ENCODE results near the gene DUSP15. TPM values are rescaled to one million over a fixed set of nuclear protein-coding genes. Genes with fewer than 3 reads are reported as not detected.

The DUSP15 gene
- total RNA-seq, 1 donor from 2014 or later, result 2.8 TPM

DNA sequence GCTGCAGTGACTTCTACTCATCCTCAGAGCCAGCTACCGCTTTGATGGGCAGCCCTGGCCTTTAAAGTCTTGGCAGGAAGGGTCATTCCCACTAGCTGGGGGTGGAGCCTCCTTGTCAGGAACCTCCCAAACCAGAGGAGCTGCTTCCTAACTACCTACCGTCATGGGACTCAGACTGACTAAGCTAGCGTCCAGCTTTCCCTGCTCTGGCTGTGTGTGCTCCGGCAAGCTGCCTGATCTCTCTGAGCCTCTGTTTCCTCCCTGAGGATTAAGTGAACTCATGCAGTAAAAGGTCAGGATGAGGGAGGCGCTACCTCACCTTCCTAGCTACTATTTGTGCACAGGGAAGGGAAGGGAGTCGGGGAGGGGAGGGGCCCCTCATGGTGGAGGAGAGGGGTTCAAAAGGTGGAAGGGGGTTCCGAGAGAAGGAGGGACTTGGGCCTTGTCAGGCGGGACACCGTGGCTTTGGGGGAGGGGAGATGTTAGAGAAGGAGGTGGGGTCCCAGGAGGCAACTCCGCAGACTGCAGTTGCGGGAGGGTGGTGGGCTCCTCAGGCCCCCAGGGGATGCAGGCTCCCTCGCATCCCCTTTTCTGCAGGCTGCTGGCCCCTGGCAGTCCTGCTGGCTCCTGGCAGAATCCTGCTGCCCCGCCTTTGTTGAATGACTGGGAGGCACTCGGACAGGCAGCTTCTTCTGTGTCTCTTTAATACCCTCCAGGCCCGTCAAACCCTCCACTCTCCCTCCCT, 9.8 kb downstream of the DUSP15 start:
- no peak for DNase-seq (ENCODE audit: low spot score)

DNA sequence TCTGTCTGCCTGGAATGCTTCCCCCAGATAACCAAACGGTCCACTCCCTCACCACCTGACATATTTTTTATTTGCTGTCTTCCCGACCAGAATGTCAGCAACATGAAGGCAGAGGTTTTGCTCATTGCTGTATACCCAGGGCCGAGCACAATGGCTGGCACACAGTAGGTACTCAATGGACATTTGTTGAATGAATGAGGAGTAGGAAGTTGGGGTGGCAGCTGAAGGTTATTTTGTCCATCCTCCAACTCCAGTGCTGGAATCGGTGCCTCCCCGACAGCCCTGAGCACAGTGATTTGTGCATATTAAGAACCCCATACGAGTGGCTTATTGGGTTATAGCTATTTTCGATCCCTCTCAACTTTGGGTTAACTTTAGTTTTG, 10.3 kb downstream of the DUSP15 start:
- no peak for DNase-seq (ENCODE audit: low spot score)

DNA sequence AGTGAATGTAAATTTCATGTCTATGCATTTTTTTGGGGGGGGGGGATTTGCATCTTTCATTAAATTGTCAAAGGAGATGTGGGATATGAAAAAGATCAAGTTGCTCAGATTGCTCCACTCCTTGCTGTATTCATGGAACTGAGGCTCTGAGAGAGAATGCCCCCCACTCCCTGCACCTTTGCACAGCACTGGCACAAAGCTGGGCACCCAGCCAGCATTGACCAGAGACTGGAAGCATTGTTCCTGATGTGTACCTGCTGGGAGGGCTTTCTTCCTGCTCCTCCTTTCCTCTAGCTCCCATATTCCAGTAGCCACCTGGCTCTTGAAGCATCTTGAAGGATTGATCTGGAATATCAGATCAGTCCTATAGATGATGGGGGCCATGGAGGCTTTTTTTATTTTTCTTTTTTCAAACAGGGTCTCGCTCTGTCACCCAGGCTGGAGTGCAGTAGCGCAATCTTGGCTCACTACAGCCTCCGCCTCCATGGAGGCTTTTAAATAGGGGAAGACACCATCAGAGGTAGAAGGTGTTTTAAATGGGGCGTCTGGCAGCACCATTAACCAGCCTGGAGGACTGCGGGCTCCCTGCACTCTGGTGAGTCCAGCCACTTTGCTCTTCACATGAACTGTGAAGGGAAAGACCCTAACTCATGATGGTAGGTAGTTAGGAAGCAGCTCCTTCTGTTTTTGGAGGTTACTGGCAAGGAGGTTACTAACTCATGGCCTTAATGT, 10.9 kb downstream of the DUSP15 start:
- DNase-seq (ENCODE audit: low spot score), result no peak

DNA sequence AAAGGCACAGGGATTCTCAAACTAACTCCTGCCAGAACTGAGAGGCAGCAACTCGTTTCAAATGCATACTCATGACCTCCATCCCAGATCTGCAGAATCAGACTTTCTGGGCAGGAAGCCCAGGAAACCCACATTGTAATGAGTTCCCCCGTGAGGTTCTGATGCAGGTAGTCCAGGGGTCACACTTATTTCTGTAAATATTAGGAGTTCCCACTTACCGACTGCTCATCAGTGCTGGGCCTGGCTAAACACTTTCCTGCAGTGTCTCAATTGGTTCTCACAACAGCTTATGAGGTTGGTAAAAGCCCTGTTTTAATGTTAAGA, 11.6 kb downstream of the DUSP15 start:
- no peak for DNase-seq (ENCODE audit: low spot score)

DNA sequence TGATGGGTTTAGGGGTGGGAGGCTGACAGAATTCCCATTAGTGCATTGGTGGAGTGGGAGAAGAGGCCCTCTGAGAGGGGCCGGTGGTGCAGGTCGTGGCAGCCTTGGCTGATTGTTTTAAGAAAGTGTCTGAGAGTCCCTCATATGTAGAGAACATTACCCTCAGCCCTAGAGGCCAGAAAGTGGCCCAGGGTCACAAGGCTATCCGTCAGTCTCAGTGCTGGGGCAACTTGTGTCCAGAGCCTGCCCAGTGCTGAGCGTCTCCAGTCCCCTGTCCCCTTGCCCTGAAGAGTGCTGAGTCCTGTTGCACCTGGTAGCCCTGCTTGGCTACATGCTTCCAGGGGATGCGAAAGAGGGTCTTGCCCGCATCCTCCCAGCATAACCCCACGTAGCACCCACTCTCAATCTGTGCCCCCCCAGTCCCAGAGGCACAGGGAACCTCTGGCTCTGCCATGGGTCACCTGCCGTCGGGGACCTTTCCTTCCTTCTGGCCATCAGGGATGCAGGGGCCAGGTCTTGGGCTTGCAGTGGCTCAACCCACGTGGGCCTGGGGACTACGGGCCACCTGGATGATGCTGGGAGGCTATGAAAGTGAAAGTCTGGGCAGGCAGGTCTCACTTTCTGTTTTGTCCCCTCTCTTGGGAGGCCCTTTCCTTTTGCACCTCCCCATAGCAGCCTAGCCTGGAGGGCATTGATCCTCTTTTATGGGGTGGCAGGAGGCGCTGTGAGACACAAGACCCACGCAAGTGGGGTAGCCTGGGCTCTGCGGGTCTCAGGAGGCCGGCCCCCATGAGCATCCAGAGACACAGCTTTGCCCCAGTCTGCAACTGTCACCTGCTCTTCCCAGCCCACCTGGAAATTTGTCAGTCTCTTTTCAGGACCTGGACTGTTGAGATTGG, 12.2 kb downstream of the DUSP15 start:
- no peak for DNase-seq (ENCODE audit: low spot score)

DNA sequence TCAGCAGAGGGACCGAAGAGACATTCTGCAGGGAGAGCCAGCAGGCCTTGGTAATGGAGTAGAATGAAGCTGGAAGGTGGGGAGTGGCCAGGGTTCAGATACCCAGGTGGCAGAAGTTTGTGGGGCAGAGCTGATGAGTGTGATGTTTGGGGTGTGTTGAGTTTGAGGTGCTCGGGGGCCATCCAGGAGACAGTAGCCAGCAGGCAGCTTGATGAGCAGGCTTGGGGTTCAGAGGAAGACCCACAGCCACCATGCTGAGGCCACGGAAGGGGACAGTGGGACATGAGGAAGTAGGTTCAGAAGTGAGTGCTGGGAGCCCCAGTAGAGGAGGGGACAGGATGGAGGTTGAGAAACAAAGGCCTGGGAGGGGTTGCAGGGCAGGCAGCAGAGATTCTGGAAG, 13.8 kb downstream of the DUSP15 start:
- DNase-seq (ENCODE audit: low spot score), result no peak

DNA sequence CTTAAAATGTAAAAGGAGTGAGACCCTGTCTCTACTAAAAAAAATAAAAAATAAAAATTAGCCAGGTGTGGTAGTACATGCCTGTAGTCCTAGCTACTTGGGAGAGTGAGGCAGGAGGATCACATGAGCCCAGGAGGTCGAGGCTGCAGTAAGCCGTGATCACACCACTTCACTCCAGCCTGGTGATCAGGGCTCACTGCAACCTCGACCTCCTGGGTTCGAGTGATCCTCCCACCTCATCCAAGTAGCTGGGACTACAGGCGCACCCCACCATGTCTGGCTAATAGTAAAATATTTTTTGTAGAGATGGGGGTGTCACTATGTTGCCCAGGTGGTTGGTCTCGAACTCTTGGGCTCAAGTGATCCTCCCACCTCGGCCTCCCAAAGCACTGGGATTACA, 16.8 kb downstream of the DUSP15 start:
- no peak for DNase-seq (ENCODE audit: low spot score)

DNA sequence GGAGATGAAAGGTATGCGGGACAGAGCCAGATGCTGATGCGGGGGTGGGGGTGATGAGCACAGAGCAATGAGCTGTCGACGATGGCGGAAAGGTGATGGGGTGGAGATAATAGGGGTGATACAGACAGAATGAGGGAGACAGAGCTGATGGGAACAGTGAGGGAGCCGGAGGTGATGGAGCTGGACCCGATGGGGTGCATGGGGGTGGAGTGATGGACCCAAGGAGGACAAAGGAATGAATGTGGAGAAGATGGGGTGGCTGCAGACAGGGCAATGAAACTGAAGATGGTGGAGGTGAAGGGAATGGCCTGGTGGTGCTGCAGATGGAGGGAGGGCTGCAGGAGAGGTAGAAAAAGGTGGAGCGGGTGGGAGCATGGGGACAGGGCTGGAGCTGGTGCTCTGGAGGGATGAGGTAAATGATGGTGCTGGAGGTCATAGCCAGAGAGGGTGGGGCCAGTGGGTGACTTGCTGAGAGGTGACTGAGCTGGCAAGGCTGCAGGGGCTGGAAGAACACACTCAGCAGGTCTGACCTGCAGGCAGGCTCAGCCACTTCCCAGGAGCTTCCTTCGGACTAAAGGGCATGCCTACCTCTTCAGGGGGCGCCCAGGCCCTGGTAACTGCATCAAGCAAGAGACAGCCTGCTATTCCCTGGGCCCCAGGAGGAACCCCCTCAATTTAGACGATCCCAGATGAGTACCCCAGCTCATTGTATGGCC, 18.9 kb downstream of the DUSP15 start:
- DNase-seq (ENCODE audit: low spot score), result no peak

DNA sequence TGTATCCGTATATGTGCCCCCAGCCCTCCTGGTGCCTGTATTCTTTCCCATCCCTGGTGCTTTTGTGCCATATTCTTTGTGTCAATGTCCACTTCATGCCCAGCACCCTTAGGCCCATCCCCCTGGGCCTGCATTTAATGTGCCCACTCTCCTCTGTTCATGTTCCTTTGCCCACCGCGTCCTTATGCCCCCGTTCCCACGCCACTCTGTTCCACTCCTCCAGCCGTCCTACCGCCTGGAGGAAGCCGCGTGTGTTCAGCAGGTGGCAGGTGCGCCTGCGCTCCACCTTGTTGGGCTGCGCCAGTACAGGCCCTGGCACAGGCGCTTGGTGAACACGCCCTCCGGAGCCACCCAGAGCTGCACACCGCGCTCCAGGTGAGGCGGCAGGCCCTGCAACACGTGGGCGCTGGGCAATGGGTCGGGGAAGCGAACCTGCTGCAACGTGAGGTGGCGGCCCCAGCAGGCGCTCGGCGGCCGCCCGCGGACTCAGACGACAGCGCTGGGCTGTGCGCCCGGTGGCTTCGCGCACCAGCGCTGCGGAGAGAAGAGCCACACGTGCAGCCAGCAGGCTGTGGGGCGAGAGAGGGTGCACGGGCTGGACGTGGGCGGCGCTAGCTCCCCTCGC, 20.9 kb downstream of the DUSP15 start:
- DNase-seq (ENCODE audit: low spot score), result peak; percentile 69

DNA sequence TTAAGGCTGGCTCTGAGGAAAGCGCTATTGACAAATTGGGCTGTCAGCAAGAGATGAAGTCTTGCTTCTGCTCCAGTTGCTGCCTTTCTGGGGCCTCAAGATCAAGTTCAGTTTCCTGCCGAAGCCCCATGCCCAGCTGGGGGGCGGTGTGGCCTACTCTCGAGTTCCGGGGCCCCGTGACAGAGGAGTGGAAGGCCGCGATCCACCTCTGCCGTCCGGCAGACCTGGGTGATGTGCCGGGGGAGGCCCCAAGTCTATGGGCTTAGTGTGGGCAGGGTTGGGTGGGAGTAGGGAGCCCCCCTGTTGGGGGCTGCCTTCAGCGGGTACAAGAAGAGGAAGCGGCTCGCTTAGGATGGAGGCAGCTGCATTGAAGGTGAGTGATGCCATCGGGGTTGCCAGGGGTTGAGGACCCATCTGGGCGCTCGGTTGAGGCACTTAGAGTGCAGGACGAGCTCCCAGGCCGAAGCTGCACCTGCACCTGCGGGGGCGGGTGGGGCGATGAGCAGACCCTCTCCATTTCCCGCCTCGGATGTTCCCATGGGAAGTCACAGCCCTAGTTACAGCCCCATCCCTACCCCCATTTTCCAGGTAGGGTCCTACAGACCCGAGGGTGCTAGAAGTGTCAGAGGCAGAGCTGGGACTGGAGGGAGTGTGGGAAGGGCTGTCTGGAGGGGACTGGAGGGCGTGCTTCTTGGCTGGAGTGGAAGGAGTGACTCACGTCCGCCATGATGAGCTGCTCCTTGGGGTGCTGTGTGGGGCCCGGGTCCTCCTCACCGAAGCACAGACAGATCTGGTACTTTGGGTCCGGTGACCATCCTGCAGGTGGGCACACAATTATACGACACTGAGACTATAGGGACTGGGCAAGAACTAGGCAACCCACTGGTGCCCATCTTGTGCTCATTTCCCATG, 22.0 kb downstream of the DUSP15 start:
- DNase-seq (ENCODE audit: low spot score), result no peak

DNA sequence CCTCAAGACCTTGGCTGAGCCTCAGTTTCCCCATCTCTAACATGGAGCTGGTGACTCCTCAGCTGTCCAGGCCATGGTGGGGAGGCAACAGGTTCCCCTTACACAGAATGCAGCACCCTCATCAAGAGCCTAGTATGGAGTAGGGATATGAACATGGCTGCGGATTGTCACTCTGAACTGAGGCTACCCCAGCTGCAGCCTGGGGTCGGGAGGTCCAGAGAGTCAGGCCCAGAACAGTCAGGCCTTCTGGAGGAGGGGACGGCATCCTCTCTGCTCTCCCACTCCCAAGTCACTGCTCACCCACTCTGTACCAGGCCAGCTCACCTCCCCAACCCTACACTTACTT, 23.6 kb downstream of the DUSP15 start:
- no peak for DNase-seq (ENCODE audit: low spot score)

DNA sequence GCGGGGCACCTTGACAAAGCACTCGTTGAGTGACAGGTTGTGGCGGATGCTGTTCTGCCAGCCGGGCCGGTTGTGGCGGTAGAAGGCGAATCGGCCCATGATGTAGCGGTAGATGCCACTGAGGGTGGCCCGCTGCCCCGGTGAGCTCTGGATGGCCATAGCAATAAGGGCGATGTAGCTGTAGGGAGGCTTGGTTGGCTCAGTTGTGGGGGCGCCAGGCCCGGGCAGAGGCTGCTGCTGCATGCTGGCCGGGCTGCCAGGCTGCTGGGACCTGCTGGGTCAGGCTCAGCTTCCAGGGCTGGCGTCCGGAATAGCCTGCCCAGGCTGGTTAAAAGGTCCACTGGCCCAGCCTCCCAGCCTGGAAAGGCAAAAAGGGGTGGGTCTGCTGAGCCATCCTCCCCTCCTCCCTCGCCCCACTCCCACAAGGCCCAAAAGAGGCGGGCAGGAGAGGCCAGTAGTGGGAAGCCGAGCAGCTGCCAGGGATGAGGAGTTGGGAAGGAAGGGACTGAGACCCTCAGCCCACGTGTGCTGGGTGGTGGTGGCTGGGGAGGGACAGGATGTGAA, 24.9 kb downstream of the DUSP15 start, which contains the start of gene FOXS1:
TSS of gene FOXS1 (minus strand) at position 305 of the 564 bp plus-strand sequence. CDS start at position 243, 62 bp downstream.
- peak; percentile 37 for DNase-seq (ENCODE audit: low spot score)

DNA sequence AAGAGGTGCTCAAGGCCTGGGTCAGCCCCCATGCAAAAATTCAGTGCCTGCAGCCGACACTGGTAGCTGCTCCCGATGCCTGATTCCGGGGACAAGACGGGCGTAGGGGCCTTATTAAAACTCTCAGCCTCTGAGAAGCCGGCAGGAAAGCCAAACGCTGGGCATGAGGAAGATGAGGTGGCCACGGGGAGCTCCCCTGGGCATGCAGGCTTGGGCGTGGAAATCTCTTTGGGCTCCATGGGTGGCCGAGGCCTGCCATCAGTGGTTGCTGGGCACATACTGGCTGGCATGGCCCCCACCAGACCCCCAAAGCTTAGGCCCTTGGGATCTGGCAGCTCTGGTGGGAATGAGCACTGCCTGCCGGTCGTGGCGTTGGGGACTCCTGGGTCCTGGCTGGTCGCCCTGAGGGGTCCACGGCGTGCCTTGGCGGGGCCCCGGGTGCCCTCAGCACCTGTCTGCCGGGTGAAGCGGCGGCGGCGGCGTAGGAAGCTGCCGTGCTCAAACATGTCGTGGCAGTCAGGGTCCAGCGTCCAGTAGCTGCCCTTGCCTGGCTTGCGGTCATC, 25.5 kb downstream of the DUSP15 start:
- no peak for DNase-seq (ENCODE audit: low spot score)

DNA sequence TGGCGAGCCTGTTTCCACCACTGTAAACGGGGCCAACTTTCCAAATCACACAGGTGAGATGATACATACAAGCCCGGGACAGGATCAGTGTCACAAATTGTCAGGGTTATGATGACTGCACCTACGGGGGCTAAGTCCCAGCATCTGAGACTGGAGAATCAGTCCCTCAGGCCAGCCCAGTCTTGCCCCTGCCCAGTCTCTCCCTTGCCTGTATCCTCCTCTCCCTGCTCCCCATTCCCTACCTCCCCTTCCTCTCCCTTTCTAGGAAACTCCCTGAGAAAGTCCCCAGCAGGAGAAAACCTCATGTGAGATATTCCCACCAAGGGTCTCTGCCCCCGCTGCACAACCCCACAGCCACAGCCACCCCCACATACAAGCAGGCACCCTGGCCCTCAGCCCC, 26.4 kb downstream of the DUSP15 start:
- no peak for DNase-seq (ENCODE audit: low spot score)

DNA sequence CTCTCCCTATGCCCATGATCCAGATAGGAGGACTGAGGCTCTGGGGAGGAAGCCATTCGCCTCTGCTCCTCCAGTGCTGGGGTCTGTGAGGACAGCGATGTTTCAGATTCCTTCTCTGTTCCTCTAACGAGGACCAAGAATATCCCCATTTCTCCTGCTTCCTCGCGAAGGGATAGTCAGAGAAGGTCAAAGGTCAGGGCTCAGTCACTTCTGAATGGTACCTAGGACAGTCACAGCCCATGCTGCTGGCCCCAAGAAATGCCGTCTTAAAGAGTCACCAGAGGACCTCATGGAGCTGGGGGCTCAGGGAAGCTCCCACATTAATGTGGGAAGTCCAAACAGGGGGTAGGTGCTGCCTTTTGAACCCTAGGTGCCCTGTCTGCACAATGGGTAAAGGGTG, 27.0 kb downstream of the DUSP15 start:
- no peak for DNase-seq (ENCODE audit: low spot score)

DNA sequence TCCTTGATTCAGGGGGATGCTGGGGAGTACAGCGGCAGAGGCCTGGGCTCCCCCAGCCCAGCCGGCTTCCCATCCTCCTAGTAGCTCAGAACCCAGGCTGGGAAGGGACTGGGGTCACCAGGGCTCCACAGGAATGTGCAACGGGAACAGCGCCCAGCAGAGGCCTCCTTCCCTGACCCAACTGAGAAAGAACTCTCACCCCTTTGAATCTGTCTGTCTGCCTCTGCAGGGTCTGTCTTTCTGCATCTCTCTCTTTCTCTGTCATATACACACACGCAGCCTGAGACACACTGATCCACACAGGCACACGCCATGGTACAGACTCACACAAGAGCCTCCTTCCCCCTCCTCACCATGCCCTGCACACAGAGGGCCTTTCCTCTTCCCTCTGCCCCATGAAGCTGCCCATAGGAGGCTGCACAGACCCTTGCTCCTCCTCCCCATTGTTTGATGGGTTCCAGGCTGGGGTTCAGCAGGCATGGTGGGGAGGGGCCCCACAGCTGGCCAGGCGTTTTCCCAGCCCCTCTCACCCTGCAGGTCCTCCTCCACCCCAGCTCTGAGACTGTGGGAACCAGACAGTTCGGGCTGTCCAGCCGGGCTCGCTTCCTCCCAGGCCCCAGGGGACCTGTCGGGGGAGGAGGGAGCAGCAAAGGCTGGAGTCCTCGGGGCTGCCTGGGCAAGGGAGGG, 27.7 kb downstream of the DUSP15 start:
- peak; percentile 38 for DNase-seq (ENCODE audit: low spot score)

DNA sequence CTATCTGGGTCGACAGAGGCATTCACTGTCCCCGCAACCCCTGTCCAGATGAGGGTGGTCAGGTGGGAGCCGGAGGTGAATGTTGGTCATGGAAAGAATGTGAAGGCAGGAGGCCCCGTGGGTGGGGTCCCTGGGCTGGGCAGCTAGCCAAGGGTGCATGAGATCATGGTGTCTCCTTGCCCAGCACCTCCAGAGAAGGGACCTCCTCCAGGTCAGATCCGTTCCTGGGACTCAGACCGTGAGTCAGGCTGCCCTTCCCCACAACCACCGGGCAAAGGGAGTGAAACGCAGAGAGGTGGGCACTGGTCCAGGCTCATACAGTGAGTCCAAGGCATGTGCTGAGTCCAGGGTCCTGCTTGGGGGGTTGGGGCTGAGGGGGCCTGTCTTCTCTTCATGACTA, 28.4 kb downstream of the DUSP15 start:
- DNase-seq (ENCODE audit: low spot score), result no peak

DNA sequence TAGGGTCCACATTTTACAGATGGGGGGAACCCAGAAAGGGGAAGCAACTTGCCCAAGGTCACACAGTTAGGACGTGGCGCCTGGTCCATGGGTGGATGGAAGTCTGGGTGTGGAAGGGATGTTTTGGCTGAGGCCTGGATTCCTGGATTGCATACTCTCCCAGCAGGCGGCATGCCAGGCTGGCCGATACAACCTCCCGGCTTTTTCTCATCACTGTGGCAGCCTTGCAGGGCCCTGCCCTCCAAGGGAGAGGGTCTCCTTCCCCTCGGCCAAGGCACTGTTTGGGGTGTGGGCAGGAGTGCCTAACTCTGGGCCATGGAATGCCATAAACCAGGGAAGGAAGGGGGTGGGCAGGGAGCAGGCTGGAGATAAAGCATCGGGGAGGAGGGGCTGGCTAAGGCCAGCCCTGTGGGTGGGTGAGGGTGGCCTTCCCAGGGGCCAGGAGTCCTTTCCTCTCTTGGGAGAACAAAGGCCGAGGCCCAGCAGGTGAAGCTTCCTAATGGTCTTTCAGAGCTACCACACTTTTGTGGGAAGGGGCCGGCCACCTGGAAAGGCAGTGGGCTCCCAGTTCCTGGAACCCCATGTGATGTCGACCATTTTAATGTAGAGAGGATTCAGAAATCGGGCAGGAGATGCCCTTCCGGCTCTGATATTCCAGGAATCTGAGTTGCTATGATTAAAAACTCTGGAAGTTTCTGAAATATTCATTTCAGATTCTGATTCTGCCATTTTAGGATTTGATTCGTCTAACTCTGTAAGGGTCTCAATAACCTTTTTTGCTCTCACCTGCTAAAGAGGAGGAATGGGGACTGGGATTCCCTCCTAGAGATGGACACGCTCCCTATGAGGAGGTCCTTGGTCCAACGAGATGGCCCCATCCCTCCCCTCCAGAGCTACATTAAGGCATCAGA, 29.2 kb downstream of the DUSP15 start:
- DNase-seq (ENCODE audit: low spot score), result no peak

Data from mucosa of gallbladder (tissue), 1 donor.